H1 (cell line): Measurements from ENCODE around the gene ABCC2. TPM values are rescaled to one million over a fixed set of nuclear protein-coding genes. Genes with fewer than 3 reads are reported as not detected.

Experiments used
- CTCF ChIA-PET: fragments of 300-600 bp; sonication (Branson Sonifier 250); formaldehyde crosslinking; loops from one replicate; lab custom pipeline; 2021; ENCODE audit not compliant: partially characterized antibody; lab: Charles Lee
- POLR2A ChIA-PET: fragments of 300-600 bp; sonication (Branson Sonifier 250); formaldehyde crosslinking; loops from one replicate; lab custom pipeline; 2021; ENCODE audit warnings: inconsistent platforms; ENCODE audit not compliant: partially characterized antibody; lab: Charles Lee
- DNase-seq, 2 experiments: peaks; one replicate each; pipeline versions ENCODE4 v3.0.0 to v3.0.0-alpha.2; 2010 to 2022; ENCODE audit warnings: low spot score in 2 of 2, low read depth in 1 of 2, mixed read lengths in 1 of 2
- FAIRE-seq: peaks from 2 replicates; lab custom pipeline; 2011; peaks lifted over from hg19 to GRCh38; lab: Jason Lieb, UNC
- H2AFZ ChIP-seq: 2 replicates; pipeline ENCODE4 v1.8.1; 2012; ENCODE audit warnings: low read length, inconsistent platforms
- H2AK5ac ChIP-seq: 2 replicates; pipeline ENCODE4 v1.6.1; 2013; ENCODE audit warnings: low read depth, low read length
- H2BK120ac ChIP-seq: replicated peaks from 2 replicates; pipeline ENCODE3; 2013; ENCODE audit warnings: low read depth, low read length, inconsistent platforms
- H2BK12ac ChIP-seq: 2 replicates; pipeline ENCODE4 v1.6.1; 2013; ENCODE audit warnings: low read depth, low read length
- H2BK15ac ChIP-seq: 2 replicates; pipeline ENCODE4 v1.6.1; 2013; ENCODE audit warnings: low read length
- H2BK20ac ChIP-seq: 2 replicates; pipeline ENCODE4 v1.6.1; 2013; ENCODE audit warnings: low read length
- H2BK5ac ChIP-seq: 2 replicates; pipeline ENCODE4 v1.6.1; 2013; ENCODE audit warnings: low read depth, low read length
- H3K14ac ChIP-seq: 2 replicates; pipeline ENCODE4 v1.6.1; 2013; ENCODE audit warnings: inconsistent platforms; ENCODE audit not compliant: insufficient read length
- H3K18ac ChIP-seq: 2 replicates; pipeline ENCODE4 v1.6.1; 2013; ENCODE audit warnings: low read length; ENCODE audit errors: extremely low read depth
- H3K23ac ChIP-seq: 2 replicates; pipeline ENCODE4 v1.6.1; 2013; ENCODE audit warnings: inconsistent platforms; ENCODE audit not compliant: insufficient read length
- H3K23me2 ChIP-seq: 2 replicates; pipeline ENCODE4 v1.6.1; 2013; ENCODE audit warnings: low read depth, low read length
- H3K27ac ChIP-seq: 2 replicates; pipeline ENCODE4 v1.6.1; 2011; ENCODE audit warnings: low read depth, low read length, inconsistent platforms
- H3K27me3 ChIP-seq, 4 experiments: replicated peaks in 1 of 4; 1 replicate in 1 of 4; 2 replicates in 3 of 4; pipeline versions ENCODE4 v1.6.1 to v1.8.1; 2011 to 2013; ENCODE audit warnings: low read length in 3 of 4, mild to moderate bottlenecking in 3 of 4, inconsistent platforms in 2 of 4, mixed read lengths in 2 of 4, moderate library complexity in 1 of 4; ENCODE audit not compliant: control insufficient read depth in 3 of 4, insufficient read depth in 3 of 4; ENCODE audit errors: extremely low read depth in 1 of 4
- H3K36me3 ChIP-seq, 4 experiments: 2 replicates each; pipeline versions ENCODE4 v1.6.1 to v1.8.1; 2011 to 2013; ENCODE audit warnings: mild to moderate bottlenecking in 4 of 4, low read length in 3 of 4, moderate library complexity in 2 of 4, control low read depth in 1 of 4, inconsistent platforms in 1 of 4; ENCODE audit not compliant: insufficient read depth in 4 of 4, control insufficient read depth in 2 of 4
- H3K4ac ChIP-seq: replicated peaks from 2 replicates; pipeline ENCODE3; 2013; ENCODE audit warnings: low read length, low read depth, mixed read lengths, inconsistent platforms; ENCODE audit not compliant: insufficient read length
- H3K4me1 ChIP-seq, 4 experiments: replicated peaks in 1 of 4; 1 replicate in 1 of 4; 2 replicates in 3 of 4; pipeline versions ENCODE4 v1.6.1 to v1.8.1; 2011 to 2013; ENCODE audit warnings: low read length in 3 of 4, inconsistent platforms in 2 of 4, mixed read lengths in 1 of 4; ENCODE audit not compliant: insufficient read depth in 4 of 4, control insufficient read depth in 3 of 4
- H3K4me2 ChIP-seq, 2 experiments: 2 replicates each; pipeline versions ENCODE4 v1.6.1 to v1.8.1; 2011 to 2013; ENCODE audit warnings: low read depth in 2 of 2, low read length in 2 of 2, control low read depth in 1 of 2, inconsistent platforms in 1 of 2, mild to moderate bottlenecking in 1 of 2; ENCODE audit not compliant: insufficient read depth in 1 of 2
- H3K4me3 ChIP-seq, 4 experiments: fragments of 200-600, 300-600 bp in 1 of 4; sonication (generic), shearing (Covaris generic), sonication (Bioruptor Twin) in 1 of 4; 2 replicates each; pipeline versions ENCODE4 v1.5.1 to v1.8.1; 2011 to 2016; ENCODE audit warnings: low read length in 4 of 4, low read depth in 3 of 4, control low read depth in 2 of 4, inconsistent platforms in 2 of 4, mild to moderate bottlenecking in 2 of 4, mixed read lengths in 1 of 4, moderate library complexity in 1 of 4; ENCODE audit not compliant: insufficient read depth in 2 of 4; ENCODE audit errors: extremely low read depth in 1 of 4
- H3K56ac ChIP-seq: replicated peaks from 2 replicates; pipeline ENCODE3; 2013; ENCODE audit warnings: low read depth, mild to moderate bottlenecking, mixed read lengths, low read length, inconsistent platforms; ENCODE audit not compliant: insufficient read length
- H3K79me1 ChIP-seq: 2 replicates; pipeline ENCODE4 v1.6.1; 2013; ENCODE audit warnings: low read depth, low read length, control low read depth
- H3K79me2 ChIP-seq, 2 experiments: 2 replicates each; pipeline versions ENCODE4 v1.6.1 to v1.8.1; 2012 to 2013; ENCODE audit warnings: low read length in 2 of 2, mild to moderate bottlenecking in 2 of 2, inconsistent platforms in 1 of 2; ENCODE audit not compliant: insufficient read depth in 2 of 2, control insufficient read depth in 1 of 2
- H3K9ac ChIP-seq, 4 experiments: replicated peaks in 1 of 4; 1 replicate in 1 of 4; 2 replicates in 3 of 4; pipeline versions ENCODE4 v1.6.1 to v1.8.1; 2011 to 2013; ENCODE audit warnings: low read depth in 3 of 4, low read length in 3 of 4, control low read depth in 2 of 4, mild to moderate bottlenecking in 2 of 4, moderate library complexity in 2 of 4, inconsistent platforms in 1 of 4; ENCODE audit errors: extremely low read depth in 1 of 4
- H3K9me3 ChIP-seq, 2 experiments: 2 replicates each; pipeline versions ENCODE4 v1.6.1 to v1.8.1; 2012 to 2013; ENCODE audit warnings: mild to moderate bottlenecking in 2 of 2, moderate library complexity in 2 of 2, control low read depth in 1 of 2, inconsistent platforms in 1 of 2, low read depth in 1 of 2, low read length in 1 of 2, mixed read lengths in 1 of 2; ENCODE audit not compliant: insufficient read depth in 2 of 2
- H4K20me1 ChIP-seq, 2 experiments: replicated peaks in 1 of 2; 2 replicates each; pipeline versions ENCODE3 to v1.8.1; 2011 to 2013; ENCODE audit warnings: inconsistent platforms in 2 of 2, low read length in 2 of 2, mild to moderate bottlenecking in 1 of 2; ENCODE audit not compliant: insufficient read depth in 2 of 2, control insufficient read depth in 1 of 2
- H4K5ac ChIP-seq: 2 replicates; pipeline ENCODE4 v1.6.1; 2013; ENCODE audit warnings: low read length, low read depth, mixed read lengths, inconsistent platforms; ENCODE audit not compliant: insufficient read length
- H4K8ac ChIP-seq: 2 replicates; pipeline ENCODE4 v1.8.0; 2013; ENCODE audit warnings: mild to moderate bottlenecking, moderate library complexity, low read length, inconsistent platforms; ENCODE audit not compliant: insufficient read depth; ENCODE audit errors: extremely low read depth
- H4K91ac ChIP-seq: replicated peaks from 2 replicates; pipeline ENCODE3; 2013; ENCODE audit warnings: low read length, mixed read lengths, inconsistent platforms; ENCODE audit not compliant: insufficient read length
- BACH1 ChIP-seq: IDR thresholded peaks from 2 replicates; pipeline ENCODE4 v1.6.1; 2012; ENCODE audit warnings: low read length, improper control_type of control experiment
- CBX8 ChIP-seq: fragments of 300-800, 300-1000 bp; sonication (generic); IDR thresholded peaks from 2 replicates; pipeline ENCODE4 v1.7.1; 2016; ENCODE audit warnings: low read depth, low read length, borderline replicate concordance
- E2F6 ChIP-seq: IDR thresholded peaks from 2 replicates; pipeline ENCODE4 v1.6.1; 2012; ENCODE audit warnings: inconsistent platforms
- EZH2 ChIP-seq: fragments of 200-600 bp; sonication (generic); IDR thresholded peaks from 2 replicates; pipeline ENCODE4 v1.7.1; 2012; ENCODE audit warnings: low read depth, mild to moderate bottlenecking, moderate library complexity, low read length, inconsistent platforms; ENCODE audit not compliant: severe bottlenecking
- FOSL1 ChIP-seq: IDR thresholded peaks from 2 replicates; pipeline ENCODE4 v1.6.1; 2011; ENCODE audit warnings: mild to moderate bottlenecking, low read depth, low read length, moderate library complexity; ENCODE audit not compliant: insufficient read depth
- JUN ChIP-seq: IDR thresholded peaks from 2 replicates; pipeline ENCODE4 v1.6.1; 2011; ENCODE audit warnings: low read depth, mild to moderate bottlenecking, improper control_type of control experiment, low read length
- KDM1A ChIP-seq: fragments of 200-600, 300-600 bp; sonication (generic); IDR thresholded peaks from 2 replicates; pipeline ENCODE4 v1.7.1; 2016; ENCODE audit warnings: mild to moderate bottlenecking, low read length, borderline replicate concordance
- KDM4A ChIP-seq: IDR thresholded peaks from one replicate; pipeline ENCODE4 v1.7.1; 2012; ENCODE audit warnings: low read depth, mild to moderate bottlenecking, moderate library complexity, low read length, inconsistent platforms; ENCODE audit not compliant: severe bottlenecking
- NRF1 ChIP-seq: IDR thresholded peaks from 2 replicates; pipeline ENCODE4 v1.6.1; 2011; ENCODE audit warnings: mild to moderate bottlenecking, low read depth, low read length, improper control_type of control experiment
- POLR2AphosphoS5 ChIP-seq: IDR thresholded peaks from 2 replicates; pipeline ENCODE4 v1.6.1; 2011; ENCODE audit warnings: low read depth, low read length
- RXRA ChIP-seq: IDR thresholded peaks from 2 replicates; pipeline ENCODE4 v1.6.1; 2011; ENCODE audit warnings: low read depth, mild to moderate bottlenecking, low read length, moderate library complexity; ENCODE audit not compliant: insufficient read depth
- SUZ12 ChIP-seq: fragments of 200-600 bp; sonication (generic); IDR thresholded peaks from 2 replicates; pipeline ENCODE4 v1.6.1; 2012; ENCODE audit warnings: mild to moderate bottlenecking, inconsistent platforms, low read length, moderate library complexity, mixed read lengths
- TAF1 ChIP-seq: IDR thresholded peaks from 2 replicates; pipeline ENCODE4 v1.6.1; 2011; ENCODE audit warnings: mild to moderate bottlenecking, low read depth, low read length
- TEAD4 ChIP-seq: IDR thresholded peaks from 2 replicates; pipeline ENCODE4 v1.6.1; 2012; ENCODE audit warnings: low read depth, low read length, inconsistent platforms, mixed read lengths
- USF2 ChIP-seq: IDR thresholded peaks from 2 replicates; pipeline ENCODE4 v1.6.1; 2011; ENCODE audit warnings: low read length, improper control_type of control experiment
- polyA plus RNA-seq, 7 experiments: library from polyadenylated mRNA; depleted of rRNA in 3 of 7; stranded (reverse) in 5 of 7; unstranded in 2 of 7; fragments of >200 nt in 5 of 7; fragments of 200-250 nt in 2 of 7; gene quantifications; 1 replicate in 5 of 7; 2 replicates in 1 of 7; 4 replicates in 1 of 7; pipeline versions ENCODE4 v1.2.1 to v1.2.3, GENCODE V29; 2011 to 2013; ENCODE audit warnings: missing spikeins in 2 of 7, mixed read lengths in 2 of 7
- total RNA-seq: library from RNA; stranded (reverse); fragmentation: NEBNext Ultra II Directional; extraction: Animal tissue kit (Norgen Biotek cat#: 25700); gene quantifications from 2 replicates; pipeline ENCODE4 v1.2.1, GENCODE V29; 2021

The ABCC2 gene
- total and polyA plus RNA-seq, 2 of the 8 experiments (the other 6 are each of a cell fraction or from before 2014, with no cell fraction given): 0.74 to 1.1 TPM

GRCh38 chr10:99775850-99776249 is 6.6 kb upstream of the ABCC2 start:
- Histone ChIP-seq H2BK20ac (no peak overlapping the region), H3K79me1 (no peaks in the 10 kb centered on the region), H2AFZ (no peak overlapping the region), H3K79me2 (no peaks in the 10 kb centered on the region), H3K18ac (no peak overlapping the region), H3K9ac (no peak overlapping the region), H2BK5ac (no peak overlapping the region), H3K4me3 (no peak overlapping the region), H3K4ac (no peak overlapping the region), H3K9me3 (no peaks in the 10 kb centered on the region), H4K91ac (no peak overlapping the region), H3K14ac (no peak overlapping the region), H2BK12ac (no peak overlapping the region), H3K27ac (no peak overlapping the region), H3K27me3 (no peaks in the 10 kb centered on the region), H3K4me2 (no peak overlapping the region), H3K23me2 (no peaks in the 10 kb centered on the region), H4K20me1 (no peaks in the 10 kb centered on the region), H4K5ac (no peak overlapping the region), H2BK120ac (no peak overlapping the region), H4K8ac (no peak overlapping the region), H3K36me3 (no peaks in the 10 kb centered on the region), H3K4me1 (peaks cover 0 to 7% (median 1%) of the 10 kb centered on the region in 4 experiments; a peak in 1 of 7 replicates), H3K23ac (no peak overlapping the region), H2BK15ac (no peak overlapping the region), H2AK5ac (no peak overlapping the region), H3K56ac (no peak overlapping the region)
- POLR2A ChIA-PET: no interaction called here
- DNase-seq (no peak), FAIRE-seq (no peak)
- CTCF ChIA-PET: no interaction called here
- TF ChIP-seq USF2 (no peak), TAF1 (no peak), E2F6 (no peak), POLR2AphosphoS5 (no peak), EZH2 (no peak), FOSL1 (no peak), JUN (no peak), KDM4A (no peak), BACH1 (no peak), RXRA (no peak), SUZ12 (no peak), TEAD4 (no peak), CBX8 (no peak), KDM1A (no peak), NRF1 (no peak)
